Left forelimb (tissue), 1 donor: ENCODE measurements around the gene TRAF2.

Source experiments
- DNase-seq: peaks from one replicate; pipeline ENCODE4 v3.0.0-alpha.2; 2018; ENCODE audit warnings: low spot score

TRAF2 gene

GRCh38 chr9:136937186-136938001 is 51.1 kb downstream of the TRAF2 start:
- DNase-seq: no peak

DNA sequence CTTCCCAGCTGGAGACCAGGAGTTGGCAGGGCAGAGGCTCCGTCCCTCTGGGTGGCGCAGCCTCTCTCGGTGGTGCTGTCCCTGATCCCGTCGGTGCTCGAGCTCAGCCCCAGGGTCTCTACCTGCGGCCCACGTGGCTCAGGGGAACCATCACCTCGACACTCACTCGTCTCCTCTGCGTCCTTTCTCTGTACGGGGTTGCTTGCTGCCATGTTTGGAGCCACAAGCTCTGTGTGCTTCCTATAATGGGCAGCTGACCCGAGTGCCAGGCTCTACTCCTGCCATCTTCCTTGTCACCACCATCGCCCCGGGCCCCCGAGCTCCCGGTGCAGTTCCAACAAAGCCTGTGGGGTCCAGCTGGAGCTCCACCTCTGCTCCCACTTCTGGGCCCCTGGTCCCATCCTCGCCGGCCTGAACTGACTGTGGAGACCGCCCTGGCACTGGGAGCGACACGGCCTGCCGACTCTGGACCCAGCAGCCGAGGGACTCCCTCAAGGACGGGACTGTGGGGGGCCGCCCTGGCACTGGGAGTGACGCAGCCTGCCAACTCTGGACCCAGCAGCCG is 53.2 kb downstream of the TRAF2 start:
- no peak for DNase-seq

DNA sequence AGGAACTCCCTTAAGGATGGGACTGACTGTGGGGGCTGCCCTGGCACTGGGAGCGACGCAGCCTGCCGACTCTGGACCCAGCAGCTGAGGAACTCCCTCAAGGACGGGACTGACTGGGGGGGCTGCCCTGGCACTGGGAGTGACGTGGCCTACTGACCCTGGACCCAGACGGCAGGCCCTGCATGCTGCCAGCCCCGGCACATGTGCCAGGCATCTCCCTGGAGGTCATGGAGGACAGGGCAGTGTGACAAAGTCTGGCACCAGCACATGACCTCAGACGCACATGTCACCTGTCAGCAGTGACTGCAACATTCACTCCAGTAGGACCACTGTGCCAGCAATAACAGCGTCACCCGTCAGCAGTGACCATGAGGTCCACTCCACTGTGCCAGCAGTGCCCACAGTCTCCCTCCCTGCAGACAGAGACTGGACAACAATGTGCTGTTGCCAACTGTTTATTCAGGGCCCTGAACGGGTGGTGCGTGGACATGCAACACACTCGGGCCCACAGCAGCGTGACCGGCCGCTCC is 53.7 kb downstream of the TRAF2 start:
- no peak for DNase-seq

DNA sequence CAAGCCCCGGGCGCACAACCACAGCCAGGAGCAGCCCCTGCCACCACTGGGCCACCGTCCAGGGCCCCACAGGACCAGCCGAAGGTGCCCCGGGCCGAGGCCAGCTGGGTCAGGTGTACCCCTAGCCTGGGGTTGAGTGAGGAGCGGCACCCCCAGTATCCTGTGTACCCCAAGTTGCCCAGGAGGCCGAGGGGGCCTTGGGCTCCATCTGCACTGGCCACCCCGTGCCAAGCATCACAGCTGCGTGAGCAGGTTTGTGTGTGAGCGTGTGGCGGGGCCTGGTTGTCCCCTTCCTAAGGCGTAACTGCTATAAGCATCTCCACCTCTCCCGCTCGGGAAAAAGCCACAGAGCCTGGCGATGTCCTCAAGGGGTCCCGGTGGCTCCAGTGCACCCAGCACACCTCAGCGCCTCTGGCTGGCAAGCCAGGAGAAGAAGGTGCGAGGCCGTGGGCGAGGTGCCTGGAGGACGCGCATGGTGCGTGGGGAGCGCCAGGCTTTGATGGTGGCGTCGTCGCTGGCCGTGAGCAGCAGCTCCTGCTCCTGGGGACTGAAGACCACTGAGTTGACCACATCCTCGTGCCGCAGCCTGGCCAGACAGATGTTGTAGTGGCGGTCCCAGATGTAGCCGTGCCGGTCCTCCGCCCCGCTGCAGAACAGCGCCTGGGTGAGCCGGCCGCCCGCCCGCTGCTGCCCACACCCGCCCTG is 54.4 kb downstream of the TRAF2 start:
- no peak for DNase-seq

- DNase-seq: no peak
These were observed 55.2 kb downstream of the TRAF2 start for GRCh38 chr9:136941231-136942111.

- DNase-seq: no peak
These were observed 56.0 kb downstream of the TRAF2 start for GRCh38 chr9:136942112-136942880.

DNA sequence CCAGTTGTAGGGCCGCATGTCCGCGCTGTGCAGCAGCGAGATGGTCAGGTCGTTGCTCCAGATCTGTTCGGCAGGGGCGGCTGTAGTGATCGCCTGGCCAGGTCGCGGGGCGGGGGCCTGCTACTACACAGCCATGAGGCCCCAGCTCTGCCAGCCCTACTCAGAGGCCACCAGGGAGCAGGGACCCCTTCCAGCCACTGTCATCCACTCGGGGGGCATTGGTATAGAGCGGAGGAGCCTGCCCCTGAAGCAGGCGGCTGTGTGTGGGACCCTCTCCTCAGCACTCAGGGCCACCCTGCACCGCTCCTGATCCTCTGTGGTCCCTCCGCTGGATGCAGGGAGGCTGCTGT is 56.5 kb downstream of the TRAF2 start:
- no peak for DNase-seq

- no peak for DNase-seq
These were observed 57.2 kb downstream of the TRAF2 start for GRCh38 chr9:136943291-136944211.

DNA sequence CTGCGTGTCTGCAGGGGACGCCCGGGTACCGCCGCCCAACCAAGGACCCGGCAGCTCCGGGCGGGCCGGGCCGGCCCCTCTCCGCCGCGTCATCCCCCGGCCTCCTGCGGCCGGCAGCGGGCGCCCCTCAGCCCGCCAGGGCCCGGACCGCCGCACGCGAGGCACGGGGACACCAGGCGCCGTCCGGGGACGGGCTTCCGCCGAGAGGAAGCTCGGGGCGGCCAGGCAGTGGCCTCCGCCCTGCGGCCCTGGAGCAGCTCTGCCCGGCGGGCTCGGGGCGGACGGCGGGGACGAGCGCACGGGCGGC is 57.8 kb downstream of the TRAF2 start:
- no peak for DNase-seq

DNA sequence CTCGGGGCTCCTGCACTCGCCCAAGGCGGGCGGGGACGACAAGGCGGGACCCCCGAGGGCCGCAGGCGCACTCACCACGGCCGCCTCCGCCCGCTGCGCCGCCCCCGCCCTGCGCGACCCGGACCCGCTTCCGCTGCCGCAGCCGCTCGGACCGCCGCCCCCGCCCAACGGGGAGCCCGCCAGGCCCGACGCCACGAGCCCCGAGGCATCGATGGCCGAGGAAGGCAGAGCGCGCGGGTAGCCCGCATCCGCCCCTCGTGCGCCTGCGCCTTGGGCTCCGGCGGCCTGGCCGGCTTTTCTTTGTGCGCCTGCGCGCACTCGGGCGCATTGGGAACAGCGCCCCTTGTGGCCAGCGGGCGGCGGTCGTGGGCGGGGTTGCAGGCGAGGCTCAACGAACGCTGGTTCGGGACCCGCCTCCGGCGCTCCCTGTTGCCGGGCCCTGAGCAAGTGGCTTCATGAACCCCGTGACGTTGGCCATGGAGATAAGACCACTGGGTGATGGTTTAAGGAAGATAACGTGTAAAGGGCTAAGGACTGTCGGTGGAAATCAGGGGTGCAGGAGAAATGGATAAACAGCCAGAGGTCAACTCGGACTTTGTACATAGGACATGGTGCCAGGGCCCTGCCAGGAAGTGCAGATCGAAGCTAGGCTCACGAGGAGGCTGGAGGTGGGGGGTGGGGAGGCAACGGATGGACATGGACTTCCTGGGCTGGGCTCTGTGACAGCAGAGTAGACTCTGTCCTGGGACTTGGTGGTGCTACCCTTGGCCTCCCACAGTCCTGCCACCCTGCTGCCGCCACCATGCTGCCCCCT is 58.4 kb downstream of the TRAF2 start, which contains the start of the genes C8G and FBXW5:
C8G (plus strand) TSS at position 725 of the 814 bp plus-strand sequence; CDS start at position 803, 78 bp downstream.
FBXW5 (minus strand) TSS at position 220 of the 814 bp plus-strand sequence. CDS start 655 bp downstream, outside the sequence.
- DNase-seq: peak; percentile 98

DNA sequence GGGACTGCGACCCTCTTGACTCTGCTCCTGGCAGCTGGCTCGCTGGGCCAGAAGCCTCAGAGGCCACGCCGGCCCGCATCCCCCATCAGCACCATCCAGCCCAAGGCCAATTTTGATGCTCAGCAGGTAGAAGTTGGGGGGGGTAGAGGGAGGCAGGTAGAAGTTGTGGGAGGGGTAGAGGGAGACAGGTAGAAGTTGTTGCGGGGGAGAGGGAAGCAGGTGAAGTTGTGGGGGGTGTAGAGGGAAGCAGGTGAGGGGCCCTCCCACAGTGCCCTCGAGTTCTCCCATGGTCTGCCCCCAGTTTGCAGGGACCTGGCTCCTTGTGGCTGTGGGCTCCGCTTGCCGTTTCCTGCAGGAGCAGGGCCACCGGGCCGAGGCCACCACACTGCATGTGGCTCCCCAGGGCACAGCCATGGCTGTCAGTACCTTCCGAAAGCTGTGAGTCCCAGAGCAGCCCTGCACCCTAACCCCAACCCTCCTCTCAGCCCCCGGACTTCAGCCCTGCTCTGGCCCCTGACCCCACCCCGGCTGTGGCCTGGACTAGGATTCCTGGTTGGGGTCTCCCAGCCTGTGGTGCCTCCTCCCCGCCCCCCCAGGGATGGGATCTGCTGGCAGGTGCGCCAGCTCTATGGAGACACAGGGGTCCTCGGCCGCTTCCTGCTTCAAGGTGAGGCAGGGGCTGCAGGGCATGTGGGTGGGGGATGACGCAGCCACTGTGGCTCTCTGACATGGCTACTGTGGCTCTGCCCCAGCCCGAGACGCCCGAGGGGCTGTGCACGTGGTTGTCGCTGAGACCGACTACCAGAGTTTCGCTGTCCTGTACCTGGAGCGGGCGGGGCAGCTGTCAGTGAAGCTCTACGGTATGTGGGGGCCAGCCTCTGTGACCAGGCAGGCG is 59.3 kb downstream of the TRAF2 start:
- no peak for DNase-seq

GRCh38 chr9:136946228-136947027 is 60.1 kb downstream of the TRAF2 start:
- DNase-seq: no peak

DNA sequence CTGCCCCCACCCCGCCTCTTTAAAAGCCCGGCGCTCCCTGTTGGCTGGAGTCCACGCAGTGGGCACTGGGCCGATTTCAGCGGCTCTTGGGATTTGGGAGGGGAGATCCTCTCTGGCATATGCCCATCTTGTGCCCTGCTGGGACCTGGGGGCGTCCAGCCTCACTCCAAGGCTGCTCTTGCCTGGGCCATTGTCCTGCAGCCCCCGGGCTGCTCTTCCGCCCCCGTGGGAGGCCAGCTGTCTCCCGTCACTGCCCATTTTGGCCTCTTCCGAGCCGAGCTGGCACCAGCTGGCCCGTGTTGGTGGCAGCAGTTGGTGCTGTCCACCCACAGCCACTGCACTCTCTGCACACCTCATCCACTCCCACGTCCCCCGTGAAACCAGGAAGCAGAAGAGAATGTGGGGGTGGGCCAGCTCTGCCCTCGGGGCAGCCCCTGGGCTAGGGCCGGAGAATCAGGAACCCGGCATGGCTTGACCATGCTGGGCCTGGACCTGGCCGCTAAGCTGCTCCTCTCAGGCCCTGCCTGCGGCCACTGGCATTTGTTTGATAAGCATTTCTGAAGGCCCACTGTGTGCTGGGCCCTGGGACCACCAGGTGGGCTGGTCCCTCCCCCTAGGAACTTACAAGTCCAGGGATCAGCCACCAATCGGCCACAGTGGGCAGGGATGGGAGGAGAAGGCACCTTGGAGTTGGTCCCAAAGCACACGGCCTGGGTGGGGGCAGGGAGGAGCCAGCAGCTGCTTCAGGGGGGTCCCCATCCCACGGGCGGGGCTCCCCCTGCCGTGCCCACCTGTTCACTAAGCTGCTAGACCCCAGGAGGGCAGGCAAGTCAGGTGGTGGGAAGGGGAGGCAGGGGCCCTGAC is 60.9 kb downstream of the TRAF2 start:
- DNase-seq: no peak

DNA sequence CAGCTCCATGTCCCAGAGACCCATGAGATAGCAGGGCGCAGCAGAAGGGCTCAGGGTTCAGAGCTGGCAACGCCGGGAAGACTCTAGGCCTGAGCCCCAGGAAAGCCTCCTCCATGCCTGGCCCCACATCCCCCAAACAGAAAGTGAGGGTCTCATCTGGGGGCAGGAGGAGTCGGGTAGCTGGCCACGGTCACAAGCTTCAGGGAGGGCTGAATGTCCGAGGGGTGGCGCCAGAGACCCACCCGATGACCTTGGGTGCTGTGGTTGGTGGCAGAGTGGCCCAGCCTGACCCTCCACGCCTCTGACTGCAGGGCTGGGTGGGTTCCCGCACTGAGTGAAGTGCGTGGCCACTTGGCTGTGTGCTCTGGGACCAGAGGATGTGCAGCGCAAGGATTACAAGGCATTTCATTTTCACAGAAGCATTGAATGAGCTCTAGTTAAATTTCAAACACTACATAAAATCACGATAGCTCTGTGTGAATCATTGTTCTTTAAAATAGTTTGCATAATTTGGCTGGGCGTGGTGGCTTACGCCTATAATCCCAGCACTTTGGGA is 61.7 kb downstream of the TRAF2 start:
- DNase-seq: no peak

DNA sequence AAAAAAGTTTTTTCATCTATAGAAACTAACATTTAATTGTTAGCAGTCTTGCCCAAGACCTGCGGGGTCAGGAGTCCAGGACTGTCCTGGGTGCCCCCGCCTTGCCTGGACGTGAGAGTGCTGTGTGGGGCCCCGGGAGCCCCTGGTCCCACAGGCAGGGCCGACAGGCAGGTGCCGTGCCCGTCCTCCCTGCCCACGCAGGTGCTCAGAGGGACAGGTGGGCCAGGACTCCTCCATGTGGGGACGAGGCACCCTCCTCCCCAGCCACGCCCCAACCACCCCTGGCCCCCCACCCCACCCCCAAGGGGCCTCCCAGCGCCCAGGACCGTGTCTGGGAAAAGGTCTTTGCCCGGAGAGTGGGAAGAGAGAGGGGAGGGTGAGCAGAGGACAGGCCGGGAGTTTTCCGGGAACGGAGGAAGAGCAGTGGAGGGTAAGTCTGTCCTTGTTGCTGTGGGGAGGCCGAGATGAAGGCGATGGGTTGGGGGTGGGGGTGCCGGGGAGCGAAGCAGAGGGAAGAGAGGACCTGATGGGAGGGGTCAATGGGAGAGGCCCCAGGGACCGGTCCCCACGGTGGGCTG is 63.0 kb downstream of the TRAF2 start:
- no peak for DNase-seq
